Putamen (tissue), 1 donor: ENCODE data around the gene FMR1.
A peak's percentile ranks its signal among the peaks of the same experiment; 100 is the strongest.

Experiments
- DNase-seq: peaks from one replicate; pipeline ENCODE4 v3.0.0-alpha.2; 2016; ENCODE audit warnings: low spot score

Gene FMR1

GRCh38 chrX:147911192-147912022 is at the start of gene FMR1:
Gene FMR1, plus strand, starts transcription at chrX:147911919. Its CDS starts 261 bp downstream, at chrX:147912180.
- DNase-seq, result peak; percentile 91

- DNase-seq, result no peak
These were observed 35.7 kb upstream of the FMR1 start for GRCh38 chrX:147875866-147876596.

GRCh38 chrX:147876849-147877646 is 34.7 kb upstream of the FMR1 start:
- no peak for DNase-seq

- no peak for DNase-seq
These were observed 34.0 kb upstream of the FMR1 start for GRCh38 chrX:147877726-147878125.

- no peak for DNase-seq
These were observed 26.8 kb upstream of the FMR1 start for GRCh38 chrX:147884958-147885357.

GRCh38 chrX:147890756-147891155 is 21.0 kb upstream of the FMR1 start:
- no peak for DNase-seq

GRCh38 chrX:147891896-147892295 is 19.8 kb upstream of the FMR1 start:
- no peak for DNase-seq

GRCh38 chrX:147893741-147894140 is 18.0 kb upstream of the FMR1 start:
- no peak for DNase-seq

- DNase-seq, result no peak
These were observed 17.3 kb upstream of the FMR1 start for GRCh38 chrX:147894366-147894963.

- no peak for DNase-seq
These were observed 14.6 kb upstream of the FMR1 start for GRCh38 chrX:147897117-147897516.

- no peak for DNase-seq
These were observed 12.8 kb upstream of the FMR1 start for GRCh38 chrX:147898951-147899350.

- no peak for DNase-seq
These were observed 12.2 kb upstream of the FMR1 start for GRCh38 chrX:147899379-147900114.

GRCh38 chrX:147900349-147900748 is 11.4 kb upstream of the FMR1 start:
- DNase-seq, result no peak

- DNase-seq, result no peak
These were observed 10.1 kb upstream of the FMR1 start for GRCh38 chrX:147901461-147902126.

GRCh38 chrX:147902270-147902669 is 9.4 kb upstream of the FMR1 start:
- no peak for DNase-seq

- DNase-seq, result no peak
These were observed 3.6 kb upstream of the FMR1 start for GRCh38 chrX:147908106-147908505.

GRCh38 chrX:147910607-147911006 is 1.1 kb upstream of the FMR1 start:
- no peak for DNase-seq

- peak; percentile 30 for DNase-seq
These were observed 528 bp downstream of the FMR1 start for GRCh38 chrX:147912093-147912801.

GRCh38 chrX:147913570-147913969 is 1.9 kb downstream of the FMR1 start:
- DNase-seq, result no peak

- no peak for DNase-seq
These were observed 2.9 kb downstream of the FMR1 start for GRCh38 chrX:147914591-147914990.
